Progenitor cell of endocrine pancreas (in vitro differentiated cells): Measurements from ENCODE around the gene KICS2. TPM values are rescaled to one million over a fixed set of nuclear protein-coding genes. Genes with fewer than 3 reads are reported as not detected.

Experiments used
- DNase-seq: peaks from one replicate; pipeline ENCODE4 v3.0.0; 2021; ENCODE audit warnings: low spot score; ENCODE audit not compliant: unreplicated experiment
- H3K27ac Mint-ChIP-seq: 2 replicates; pipeline ENCODE4 v1.8.0; 2021; ENCODE audit warnings: mild to moderate bottlenecking, moderate library complexity, mixed read lengths
- H3K27me3 Mint-ChIP-seq: 2 replicates; pipeline ENCODE4 v1.8.0; 2021; ENCODE audit warnings: mixed read lengths
- H3K36me3 Mint-ChIP-seq: 2 replicates; pipeline ENCODE4 v1.8.0; 2022; ENCODE audit warnings: mixed read lengths; ENCODE audit not compliant: insufficient read depth
- H3K4me1 Mint-ChIP-seq: 2 replicates; pipeline ENCODE4 v1.8.0; 2021; ENCODE audit warnings: low read depth, mixed read lengths
- H3K4me3 Mint-ChIP-seq: 2 replicates; pipeline ENCODE4 v1.8.0; 2021; ENCODE audit warnings: low read depth, mild to moderate bottlenecking, moderate library complexity, mixed read lengths
- H3K9me3 Mint-ChIP-seq: 2 replicates; pipeline ENCODE4 v1.8.0; 2021; ENCODE audit warnings: low read depth, mixed read lengths
- total RNA-seq: library from RNA; stranded (reverse); gene quantifications from 2 replicates; pipeline ENCODE4 v1.2.1, GENCODE V29; 2021
- TF ChIP-seq, protein P1 (sequence below): fragments of 200-600 bp; sonication (generic); IDR thresholded peaks from one replicate; pipeline ENCODE4 v1.5.0; 2021; ENCODE audit warnings: antibody characterized with exemption, mild to moderate bottlenecking; ENCODE audit not compliant: unreplicated experiment

Gene KICS2
- total RNA-seq, 1 donor from 2014 or later = 6.4 TPM

DNA sequence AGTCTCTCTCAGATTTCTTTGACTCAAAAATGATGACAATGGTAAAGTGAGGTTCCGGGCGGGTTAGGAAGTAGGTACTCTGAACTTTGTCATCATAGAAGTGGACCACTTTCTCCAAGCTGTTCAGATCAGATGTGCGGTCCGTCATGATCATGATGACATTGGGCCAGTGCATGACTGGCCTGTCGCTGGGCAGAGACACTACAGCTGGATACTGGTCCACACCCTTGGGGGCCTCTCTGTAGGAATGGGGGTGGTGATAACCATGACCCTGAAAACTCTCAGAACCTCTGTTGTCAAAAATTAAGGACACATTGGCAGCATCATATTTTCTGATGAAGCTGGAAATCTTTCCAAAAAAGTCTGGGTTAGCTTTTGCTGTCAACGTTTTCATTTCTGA, 28.2 kb downstream of the KICS2 start:
- H3K27me3 Mint-ChIP-seq = no peaks in the 10 kb centered on the region
- no peak for DNase-seq
- peaks cover 7% of the 10 kb centered on the region for H3K36me3 Mint-ChIP-seq
- TF ChIP-seq, protein P1, sequence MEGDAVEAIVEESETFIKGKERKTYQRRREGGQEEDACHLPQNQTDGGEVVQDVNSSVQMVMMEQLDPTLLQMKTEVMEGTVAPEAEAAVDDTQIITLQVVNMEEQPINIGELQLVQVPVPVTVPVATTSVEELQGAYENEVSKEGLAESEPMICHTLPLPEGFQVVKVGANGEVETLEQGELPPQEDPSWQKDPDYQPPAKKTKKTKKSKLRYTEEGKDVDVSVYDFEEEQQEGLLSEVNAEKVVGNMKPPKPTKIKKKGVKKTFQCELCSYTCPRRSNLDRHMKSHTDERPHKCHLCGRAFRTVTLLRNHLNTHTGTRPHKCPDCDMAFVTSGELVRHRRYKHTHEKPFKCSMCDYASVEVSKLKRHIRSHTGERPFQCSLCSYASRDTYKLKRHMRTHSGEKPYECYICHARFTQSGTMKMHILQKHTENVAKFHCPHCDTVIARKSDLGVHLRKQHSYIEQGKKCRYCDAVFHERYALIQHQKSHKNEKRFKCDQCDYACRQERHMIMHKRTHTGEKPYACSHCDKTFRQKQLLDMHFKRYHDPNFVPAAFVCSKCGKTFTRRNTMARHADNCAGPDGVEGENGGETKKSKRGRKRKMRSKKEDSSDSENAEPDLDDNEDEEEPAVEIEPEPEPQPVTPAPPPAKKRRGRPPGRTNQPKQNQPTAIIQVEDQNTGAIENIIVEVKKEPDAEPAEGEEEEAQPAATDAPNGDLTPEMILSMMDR = no peak
- no peak overlapping the region for H3K4me3 Mint-ChIP-seq
- H3K9me3 Mint-ChIP-seq = no peaks in the 10 kb centered on the region
- H3K27ac Mint-ChIP-seq = no peak overlapping the region
- no peaks in the 10 kb centered on the region for H3K4me1 Mint-ChIP-seq

DNA sequence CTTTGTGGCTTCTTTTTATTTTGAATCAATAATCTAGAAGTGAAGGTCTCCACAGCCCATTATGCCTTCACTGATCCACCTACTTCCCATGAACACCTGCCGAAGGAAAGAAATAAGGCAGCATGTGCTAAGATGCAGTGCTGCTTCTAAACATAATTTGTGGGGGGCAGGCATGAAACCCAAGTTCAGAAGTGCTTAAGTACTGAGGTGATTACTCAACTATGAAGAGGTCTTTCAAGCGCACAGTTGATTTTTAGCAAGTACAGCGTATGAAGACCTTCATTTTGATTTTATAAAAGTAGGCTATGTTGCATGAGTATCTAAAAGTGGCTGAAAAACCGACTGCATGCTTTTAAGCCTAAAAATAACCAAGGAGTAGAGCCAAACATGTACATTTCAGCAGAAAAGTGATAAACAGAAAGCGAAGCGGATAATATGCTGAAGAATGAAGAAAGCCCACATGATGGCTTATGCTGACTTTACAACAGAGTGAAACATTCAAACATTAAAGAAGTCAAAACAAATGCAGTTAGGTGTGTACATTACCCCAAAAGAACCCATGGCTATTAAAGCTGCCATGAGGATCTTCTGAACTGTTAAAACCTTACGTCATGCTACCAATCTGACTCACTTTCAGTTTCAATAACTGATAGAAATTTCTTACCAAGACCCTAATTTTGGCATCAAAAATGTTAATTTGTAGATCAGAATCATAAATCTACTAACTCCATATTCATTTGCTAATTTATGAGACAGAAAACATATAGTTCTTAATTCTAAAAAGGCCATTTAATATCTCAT, 29.3 kb downstream of the KICS2 start:
- Mint-ChIP-seq H3K4me1 (no peaks in the 10 kb centered on the region), H3K4me3 (no peak overlapping the region), H3K27me3 (no peaks in the 10 kb centered on the region), H3K36me3 (peaks cover 7% of the 10 kb centered on the region), H3K9me3 (no peaks in the 10 kb centered on the region), H3K27ac (no peak overlapping the region)
- DNase-seq = no peak
- TF ChIP-seq, protein P1 = no peak

DNA sequence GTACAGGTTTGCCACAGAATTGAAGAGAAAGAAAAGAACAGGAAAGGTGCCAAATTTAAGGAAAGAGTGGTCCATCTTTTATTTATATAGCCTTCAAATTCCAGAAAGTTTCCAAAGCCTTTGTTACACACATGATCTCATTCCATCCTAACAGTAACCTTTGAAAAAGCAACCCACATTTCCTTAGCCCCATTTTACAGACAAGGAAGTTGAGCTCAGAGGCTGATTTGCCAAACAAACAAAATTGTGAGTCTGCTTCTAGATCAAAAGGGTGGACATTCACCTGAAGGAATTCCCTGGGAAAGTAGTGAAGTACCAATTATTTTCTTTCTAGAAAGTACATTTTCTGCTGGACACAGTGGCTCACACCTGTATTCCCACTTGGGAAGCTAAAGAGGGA, 32.0 kb downstream of the KICS2 start:
- Mint-ChIP-seq H3K4me3 (no peak overlapping the region), H3K4me1 (no peaks in the 10 kb centered on the region), H3K27me3 (no peaks in the 10 kb centered on the region), H3K9me3 (no peaks in the 10 kb centered on the region), H3K27ac (no peak overlapping the region), H3K36me3 (peaks cover 7% of the 10 kb centered on the region)
- DNase-seq = no peak
- TF ChIP-seq, protein P1 = no peak

DNA sequence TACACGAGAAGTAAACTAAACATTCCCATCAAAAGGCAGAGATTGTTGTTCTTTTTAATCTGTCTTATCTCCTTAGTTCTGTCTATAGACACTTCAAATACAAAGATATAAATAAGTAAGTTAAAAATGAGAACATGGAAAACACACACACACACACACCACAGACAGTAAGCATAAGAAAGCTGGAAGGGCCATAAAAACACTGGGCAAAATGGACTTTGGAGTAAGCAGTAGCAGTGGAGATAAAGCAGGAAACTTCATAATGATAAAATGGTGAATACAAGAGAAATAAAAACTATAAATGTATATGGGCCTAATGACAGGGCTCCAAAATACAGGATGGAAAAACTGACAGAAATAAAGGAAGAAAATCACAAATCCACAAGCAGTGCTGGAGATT, 32.6 kb downstream of the KICS2 start:
- no peaks in the 10 kb centered on the region for H3K27me3 Mint-ChIP-seq
- no peaks in the 10 kb centered on the region for H3K9me3 Mint-ChIP-seq
- no peak overlapping the region for H3K4me3 Mint-ChIP-seq
- TF ChIP-seq, protein P1 = no peak
- H3K4me1 Mint-ChIP-seq = no peaks in the 10 kb centered on the region
- peaks cover 5% of the 10 kb centered on the region for H3K36me3 Mint-ChIP-seq
- no peak overlapping the region for H3K27ac Mint-ChIP-seq
- DNase-seq = no peak

DNA sequence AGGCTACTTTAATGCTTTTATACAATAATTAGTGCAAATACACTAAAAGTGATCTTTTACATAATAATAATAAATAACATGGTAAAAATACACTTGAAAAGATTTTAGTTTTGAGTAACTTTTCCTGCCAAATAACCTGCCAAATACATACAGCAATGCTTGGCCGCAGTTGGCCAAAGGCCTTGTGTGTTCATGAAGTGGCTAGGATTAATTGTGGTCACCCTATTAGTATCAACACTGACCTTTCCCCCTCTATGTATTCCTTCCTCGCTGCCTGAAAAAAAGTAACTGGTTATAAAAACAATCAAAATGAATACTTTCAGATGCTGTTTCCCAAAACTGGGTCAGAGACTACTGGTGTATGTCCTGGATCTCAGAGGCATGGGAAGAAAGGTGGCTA, 34.3 kb downstream of the KICS2 start:
- no peaks in the 10 kb centered on the region for H3K36me3 Mint-ChIP-seq
- TF ChIP-seq, protein P1 = no peak
- DNase-seq = no peak
- H3K27me3 Mint-ChIP-seq = no peaks in the 10 kb centered on the region
- H3K9me3 Mint-ChIP-seq = peaks cover 2% of the 10 kb centered on the region
- no peaks in the 10 kb centered on the region for H3K4me1 Mint-ChIP-seq
- H3K4me3 Mint-ChIP-seq = no peak overlapping the region
- H3K27ac Mint-ChIP-seq = no peak overlapping the region
